RWPE2 (cell line): ENCODE data around the gene CENPP.

Source experiments
- ATAC-seq: fragments of 200-7000 bp; cut with Tn5 transposase; 3 replicates; pipeline ENCODE4 v1.9.1; 2021; ENCODE audit warnings: low read depth
- DNase-seq: peaks from one replicate; pipeline ENCODE4 v3.0.0-alpha.2; 2020; ENCODE audit warnings: low spot score
- H3K27ac ChIP-seq: fragments of 450-650 bp; 2 replicates; pipeline ENCODE4 v1.5.1; 2017; ENCODE audit warnings: mild to moderate bottlenecking; ENCODE audit not compliant: poor library complexity, severe bottlenecking
- H3K27me3 ChIP-seq: fragments of 250-450 bp; sonication (Bioruptor Pico); 2 replicates; pipeline ENCODE4 v1.5.1; 2021; ENCODE audit warnings: mild to moderate bottlenecking, moderate library complexity; ENCODE audit not compliant: insufficient read depth, poor library complexity, severe bottlenecking
- H3K36me3 ChIP-seq: fragments of 250-450 bp; sonication (Bioruptor Pico); 2 replicates; pipeline ENCODE4 v1.5.1; 2020; ENCODE audit warnings: low read depth, mild to moderate bottlenecking, moderate library complexity
- H3K4me1 ChIP-seq: fragments of 250-450 bp; sonication (Bioruptor Pico); 2 replicates; pipeline ENCODE4 v1.5.1; 2021; ENCODE audit warnings: mild to moderate bottlenecking, moderate library complexity; ENCODE audit not compliant: insufficient read depth, poor library complexity, severe bottlenecking
- H3K4me3 ChIP-seq: fragments of 250-450 bp; sonication (Bioruptor Pico); 2 replicates; pipeline ENCODE4 v1.5.1; 2021; ENCODE audit warnings: mild to moderate bottlenecking, moderate library complexity; ENCODE audit not compliant: severe bottlenecking
- H3K9me3 ChIP-seq: fragments of 250-450 bp; sonication (Bioruptor Pico); 2 replicates; pipeline ENCODE4 v1.5.1; 2021; ENCODE audit warnings: mild to moderate bottlenecking, moderate library complexity; ENCODE audit not compliant: severe bottlenecking
- TF ChIP-seq, protein P1 (sequence below): fragments of 450-650 bp; IDR thresholded peaks from one replicate; pipeline ENCODE4 v1.5.1; 2017; ENCODE audit warnings: mild to moderate bottlenecking, moderate library complexity; ENCODE audit not compliant: poor library complexity, severe bottlenecking

Gene CENPP

DNA sequence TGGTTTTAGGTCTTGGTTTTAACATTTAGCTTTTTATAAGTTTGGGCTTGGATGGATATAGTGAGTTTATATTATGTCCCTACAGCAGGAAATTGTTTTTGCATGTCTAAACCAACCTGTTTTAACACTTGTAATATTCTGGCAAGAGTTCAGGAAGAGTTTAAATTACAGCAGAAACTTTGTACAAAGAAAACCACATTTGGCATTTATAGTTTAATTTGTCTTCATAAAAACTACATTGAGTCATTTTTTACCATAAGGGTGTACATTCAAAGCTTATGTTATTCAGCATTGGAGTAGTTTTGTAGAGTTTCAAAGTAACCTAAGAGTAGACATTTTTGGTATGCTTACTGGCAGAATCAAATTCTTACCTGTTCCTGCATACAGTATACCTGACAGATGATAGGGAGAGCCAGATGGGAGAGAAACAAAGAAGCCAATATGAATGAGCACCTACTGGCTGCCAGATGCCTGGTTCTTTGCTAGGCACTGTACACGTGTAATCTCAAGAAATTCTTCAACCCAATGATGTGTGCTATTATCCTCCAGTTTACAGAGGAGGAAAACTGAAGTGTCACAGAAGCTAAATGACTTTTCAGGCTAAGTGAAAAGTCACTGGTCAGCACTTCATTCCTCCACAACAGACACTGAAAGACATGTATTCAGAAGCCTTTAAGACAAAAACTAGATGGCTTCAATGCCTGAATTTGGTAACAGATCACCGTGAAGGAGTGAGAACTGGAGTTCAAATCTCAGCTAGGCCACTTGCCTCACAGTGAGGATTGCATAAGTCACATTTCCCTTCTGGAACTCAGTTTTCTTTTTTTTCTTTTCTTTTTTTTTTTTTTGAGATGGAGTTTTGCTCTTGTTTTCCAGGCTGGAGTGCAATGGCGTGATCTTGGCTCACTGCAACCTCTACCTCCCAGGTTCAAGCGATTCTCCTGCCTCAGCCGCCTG, 235.9 kb downstream of the CENPP start:
- Histone ChIP-seq H3K9me3 (no peaks in the 10 kb centered on the region), H3K4me1 (peaks cover 9% of the 10 kb centered on the region), H3K36me3 (no peaks in the 10 kb centered on the region), H3K27ac (no peak overlapping the region), H3K4me3 (no peak overlapping the region), H3K27me3 (no peaks in the 10 kb centered on the region)
- no peak for DNase-seq
- ATAC-seq, result peak; percentile 54
- TF ChIP-seq, protein P1, sequence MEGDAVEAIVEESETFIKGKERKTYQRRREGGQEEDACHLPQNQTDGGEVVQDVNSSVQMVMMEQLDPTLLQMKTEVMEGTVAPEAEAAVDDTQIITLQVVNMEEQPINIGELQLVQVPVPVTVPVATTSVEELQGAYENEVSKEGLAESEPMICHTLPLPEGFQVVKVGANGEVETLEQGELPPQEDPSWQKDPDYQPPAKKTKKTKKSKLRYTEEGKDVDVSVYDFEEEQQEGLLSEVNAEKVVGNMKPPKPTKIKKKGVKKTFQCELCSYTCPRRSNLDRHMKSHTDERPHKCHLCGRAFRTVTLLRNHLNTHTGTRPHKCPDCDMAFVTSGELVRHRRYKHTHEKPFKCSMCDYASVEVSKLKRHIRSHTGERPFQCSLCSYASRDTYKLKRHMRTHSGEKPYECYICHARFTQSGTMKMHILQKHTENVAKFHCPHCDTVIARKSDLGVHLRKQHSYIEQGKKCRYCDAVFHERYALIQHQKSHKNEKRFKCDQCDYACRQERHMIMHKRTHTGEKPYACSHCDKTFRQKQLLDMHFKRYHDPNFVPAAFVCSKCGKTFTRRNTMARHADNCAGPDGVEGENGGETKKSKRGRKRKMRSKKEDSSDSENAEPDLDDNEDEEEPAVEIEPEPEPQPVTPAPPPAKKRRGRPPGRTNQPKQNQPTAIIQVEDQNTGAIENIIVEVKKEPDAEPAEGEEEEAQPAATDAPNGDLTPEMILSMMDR, result no peak

DNA sequence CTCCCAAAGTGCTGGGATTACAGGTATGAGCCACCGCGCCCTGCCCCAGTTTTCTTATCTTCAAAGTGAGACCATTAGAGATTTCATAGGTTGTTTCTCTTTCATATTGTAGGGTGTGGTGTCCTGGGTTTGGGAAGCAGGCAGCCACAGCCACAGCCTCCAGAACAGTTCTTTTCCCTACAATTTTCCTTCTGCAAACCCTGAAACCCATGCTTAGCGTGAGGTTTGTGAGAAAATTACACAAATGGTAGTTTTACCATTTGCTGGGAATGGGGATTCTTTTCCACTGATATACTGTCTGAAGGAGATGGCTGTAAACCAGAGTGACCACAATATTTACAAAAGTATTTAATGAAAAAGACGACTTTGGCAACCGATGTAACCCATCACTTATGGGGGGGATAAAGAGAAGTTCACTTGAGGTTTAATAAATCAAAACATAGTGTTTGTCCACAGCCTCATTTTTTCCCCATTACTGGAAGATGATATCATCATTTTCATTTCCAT, 236.8 kb downstream of the CENPP start:
- DNase-seq (no peak), ATAC-seq (no peak)
- no peaks in the 10 kb centered on the region for H3K9me3 ChIP-seq
- TF ChIP-seq, protein P1, result no peak
- H3K4me1 ChIP-seq, result peaks cover 9% of the 10 kb centered on the region
- H3K27ac ChIP-seq, result no peak overlapping the region
- no peak overlapping the region for H3K4me3 ChIP-seq
- no peaks in the 10 kb centered on the region for H3K27me3 ChIP-seq
- no peaks in the 10 kb centered on the region for H3K36me3 ChIP-seq

DNA sequence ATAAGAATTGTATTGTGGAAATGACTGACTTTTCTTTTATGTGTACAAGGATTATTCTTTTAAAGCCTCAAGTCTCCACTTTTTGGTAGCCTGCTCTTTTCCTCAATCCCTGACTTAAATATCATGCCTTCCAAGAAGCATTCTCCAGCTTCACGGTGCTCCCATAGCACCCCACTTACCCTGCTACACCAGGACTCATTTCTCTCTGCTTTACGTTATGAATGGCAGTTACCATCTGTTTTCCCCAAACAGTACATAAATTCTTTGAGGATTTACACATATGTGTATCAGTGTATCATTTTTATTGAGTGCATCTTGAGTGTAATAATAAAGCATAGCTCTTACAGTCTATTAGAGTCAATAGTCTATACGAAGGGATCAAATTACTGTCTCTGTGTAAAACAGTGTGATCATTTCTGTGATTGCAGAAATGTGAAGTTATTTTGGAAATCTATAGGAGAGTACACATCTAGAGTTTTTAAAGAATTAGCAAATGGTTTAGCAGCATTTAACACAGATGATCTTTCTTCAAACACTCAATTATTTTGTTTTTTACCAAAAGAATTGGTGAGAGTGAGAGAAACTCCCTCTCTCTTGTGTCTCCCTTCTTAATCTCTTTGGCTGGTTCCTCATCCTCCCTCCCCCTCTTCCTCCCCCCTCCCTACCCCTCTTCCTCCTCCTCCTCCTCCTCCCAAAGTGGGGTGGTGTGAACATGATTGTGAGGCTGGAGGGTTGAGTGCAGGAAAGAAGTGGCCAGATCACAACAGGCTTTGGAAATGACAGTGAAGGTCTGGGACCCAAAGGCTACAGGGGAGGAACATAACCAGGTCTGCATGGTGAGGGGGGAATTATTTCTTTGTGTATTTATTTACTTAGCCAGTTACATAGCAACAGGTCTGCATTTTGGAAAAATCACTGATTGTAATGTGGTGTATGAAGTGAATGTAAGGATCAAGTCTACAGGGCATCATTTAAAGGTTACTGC, 237.7 kb downstream of the CENPP start:
- TF ChIP-seq, protein P1, result no peak
- no peaks in the 10 kb centered on the region for H3K27me3 ChIP-seq
- no peak for DNase-seq
- H3K4me3 ChIP-seq, result no peak overlapping the region
- no peaks in the 10 kb centered on the region for H3K36me3 ChIP-seq
- peaks cover 9% of the 10 kb centered on the region for H3K4me1 ChIP-seq
- no peak for ATAC-seq
- no peaks in the 10 kb centered on the region for H3K9me3 ChIP-seq
- no peak overlapping the region for H3K27ac ChIP-seq

DNA sequence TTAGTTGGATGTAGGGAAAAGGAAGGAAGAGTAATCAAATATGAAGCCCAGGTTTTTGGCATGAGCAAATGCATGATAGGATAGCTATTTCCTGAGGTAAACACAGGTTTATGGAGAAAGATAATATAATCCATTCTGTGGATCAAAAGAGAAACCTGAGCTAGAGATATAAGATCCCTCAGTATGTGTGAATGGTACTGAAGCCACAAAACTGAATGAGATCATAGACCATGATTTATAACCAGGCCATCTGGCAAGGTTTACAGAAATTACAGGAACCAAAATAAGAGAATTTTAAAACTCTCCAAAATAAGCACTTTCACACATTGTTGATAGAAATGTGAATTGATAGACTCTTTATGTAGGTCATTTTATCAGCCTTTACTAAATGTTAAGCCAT, 238.8 kb downstream of the CENPP start:
- H3K4me1 ChIP-seq, result peaks cover 9% of the 10 kb centered on the region
- no peaks in the 10 kb centered on the region for H3K9me3 ChIP-seq
- DNase-seq (no peak), ATAC-seq (0 out of 3 replicates have a peak, but pooled peaks have one; percentile 19)
- H3K27me3 ChIP-seq, result no peaks in the 10 kb centered on the region
- H3K36me3 ChIP-seq, result no peaks in the 10 kb centered on the region
- H3K4me3 ChIP-seq, result no peak overlapping the region
- no peak overlapping the region for H3K27ac ChIP-seq
- TF ChIP-seq, protein P1, result no peak
